Activated CD4-positive, CD25-positive, alpha-beta regulatory T cell treated with anti-CD3 and anti-CD28 coated beads, Interleukin-2, amount 50 U/mL, for 24 hours (primary cell): Measurements from ENCODE around the gene CPT1B.
"Not testable (repeated sequence)": the region's sequence is repeated elsewhere in the genome, so short reads cannot be mapped to it uniquely, and the experiment has no call there.

Experiments
- ATAC-seq, 2 donors: fragments of 150-1000 bp; cut with Tn5 transposase; one replicate each; pipeline ENCODE4 v1.10.0; 2021; ENCODE audit warnings: mild to moderate bottlenecking in 1 of 2, moderate library complexity in 1 of 2

The CPT1B gene

DNA sequence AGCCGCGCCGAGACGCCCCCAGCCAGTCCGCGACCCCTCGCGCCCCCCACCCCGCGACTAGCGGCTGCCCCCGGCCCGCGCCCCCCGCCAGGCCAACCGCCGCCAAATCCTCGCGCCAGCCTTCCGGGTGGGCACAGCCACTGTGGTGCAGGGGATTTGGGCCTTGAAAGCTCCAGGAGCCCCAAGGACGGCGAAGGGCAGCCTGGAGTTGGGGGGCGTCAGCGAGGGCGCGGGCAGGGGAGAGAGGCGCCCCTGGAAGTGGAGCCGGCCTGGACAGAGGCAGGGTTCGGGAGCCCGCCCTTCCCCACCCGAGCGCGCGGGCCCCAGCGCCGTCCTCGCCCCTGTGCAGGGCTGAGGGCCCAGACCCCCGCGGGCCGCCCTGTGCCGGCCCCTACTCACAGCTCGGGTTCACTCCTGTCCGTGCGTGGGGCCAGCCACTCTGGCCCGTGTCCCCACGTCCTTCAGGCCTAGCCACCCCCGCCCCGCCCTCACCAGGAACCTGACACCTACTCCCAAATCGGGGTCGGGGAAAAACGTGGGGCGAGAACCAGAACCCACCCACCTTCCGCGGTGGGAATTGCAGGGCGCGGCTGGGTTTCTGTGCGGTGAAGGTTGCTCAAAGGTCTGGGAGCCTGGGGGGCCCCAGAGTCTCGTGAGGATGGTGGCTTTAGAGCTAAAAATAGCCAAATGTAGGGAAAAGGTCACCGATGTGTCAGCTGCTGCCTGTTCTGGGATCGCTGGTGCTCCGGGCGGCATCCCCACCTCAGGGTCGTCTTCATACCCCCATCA lies at the start of gene CPT1B:
Gene CPT1B, minus strand, starts transcription at position 441 of the 789 bp plus-strand sequence. CDS start 512 bp downstream, outside the sequence.
- no peak for ATAC-seq

DNA sequence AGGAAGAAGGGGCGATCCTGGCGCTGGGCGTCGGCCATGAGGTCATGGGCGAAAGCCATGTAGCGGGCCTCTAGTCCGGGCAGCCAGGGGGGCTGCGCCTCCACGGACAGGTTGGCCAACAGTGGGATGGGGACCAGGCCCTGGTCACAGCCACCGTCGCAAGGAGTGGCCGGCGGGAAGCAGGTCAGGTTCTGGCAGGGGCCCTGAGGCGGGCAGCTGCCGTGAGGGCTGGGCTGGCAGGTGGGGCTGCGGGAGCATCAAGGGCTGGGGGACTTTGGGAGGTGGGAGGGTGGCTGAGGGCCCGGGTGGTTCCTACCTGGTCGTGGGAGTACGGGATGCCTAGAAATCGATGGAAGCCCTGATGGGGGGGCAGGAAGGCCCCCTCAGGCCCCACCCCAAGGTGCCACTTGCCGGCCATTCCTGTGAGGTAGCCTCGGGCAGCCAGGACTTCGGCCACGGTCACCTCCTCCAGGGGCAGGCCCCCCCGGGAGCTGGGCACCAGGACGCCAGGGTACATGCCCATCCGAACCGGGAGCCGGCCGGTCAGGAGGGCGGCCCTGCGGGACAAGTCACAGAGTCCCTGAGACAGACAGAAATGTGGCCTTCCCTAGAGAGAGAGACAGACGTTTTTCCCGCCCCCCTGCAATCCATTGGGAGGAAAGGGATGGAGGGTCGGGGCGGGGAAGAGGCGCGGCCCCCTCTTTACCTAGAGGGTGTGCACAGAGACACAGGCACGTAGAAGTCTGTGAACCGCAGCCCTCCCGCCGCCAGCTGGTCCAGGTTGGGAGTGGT lies 48.8 kb upstream of the CPT1B start:
- no peak for ATAC-seq

DNA sequence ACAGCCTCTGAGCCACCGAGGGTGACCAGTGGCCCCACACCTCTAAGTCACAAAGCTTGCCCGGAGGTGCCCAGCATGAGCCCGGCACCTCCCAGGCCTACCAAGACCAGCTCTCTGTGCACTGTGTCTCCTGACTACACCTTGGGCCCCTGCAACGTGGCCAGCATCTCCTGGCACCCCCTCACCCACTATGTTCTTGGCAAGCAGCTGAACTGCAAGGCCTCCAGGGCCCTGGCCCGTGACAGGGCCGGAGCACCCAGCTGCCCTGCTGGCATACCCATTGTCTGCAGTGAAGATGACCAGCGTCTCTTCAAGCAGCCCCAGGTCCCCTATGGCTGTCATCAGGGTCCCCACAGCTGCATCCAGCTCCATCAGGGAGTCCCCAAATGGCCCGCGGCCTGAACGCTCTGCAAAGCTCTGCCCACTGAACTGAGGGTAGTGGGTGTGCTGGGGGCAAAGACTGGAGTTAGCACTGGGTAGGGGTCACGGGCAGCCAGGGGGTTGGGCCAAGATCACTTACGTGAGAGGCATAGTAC lies 48.2 kb upstream of the CPT1B start:
- no peak for ATAC-seq

DNA sequence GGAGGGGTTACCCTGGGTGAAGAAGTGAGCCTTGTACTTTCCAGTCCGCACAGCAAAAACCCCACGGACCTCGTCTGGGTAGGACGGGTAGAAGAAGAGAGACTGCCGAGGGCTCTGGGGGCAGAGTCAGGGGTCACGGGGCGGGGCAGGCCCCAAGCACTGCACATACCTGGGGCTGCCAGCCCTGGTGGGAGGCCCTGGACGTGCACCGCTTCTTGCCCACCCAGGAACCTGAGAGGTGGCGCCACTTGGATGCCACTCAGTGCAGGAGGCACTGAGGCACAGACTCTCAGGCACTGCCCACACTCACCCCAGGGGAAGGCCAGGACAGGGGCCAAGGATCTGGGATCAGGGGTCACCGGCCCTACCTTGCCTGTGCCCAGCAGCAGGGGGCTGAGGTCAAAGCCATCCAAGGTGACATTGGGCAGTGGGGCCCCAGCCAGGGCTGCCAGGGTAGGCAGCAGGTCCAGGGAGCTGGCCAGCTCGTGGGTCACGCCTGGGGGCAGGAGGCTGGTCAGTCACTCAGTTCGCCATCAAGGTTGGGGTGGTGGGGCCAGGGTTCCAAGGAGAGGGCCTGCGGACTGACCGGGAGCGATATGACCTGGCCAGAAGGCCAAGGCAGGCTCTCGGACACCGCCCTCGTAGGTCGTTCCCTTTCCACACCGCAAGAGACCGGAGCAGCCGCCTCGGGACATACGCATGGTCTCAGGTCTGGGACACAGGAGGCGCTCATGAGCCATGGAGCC lies 47.5 kb upstream of the CPT1B start:
- no peak for ATAC-seq

DNA sequence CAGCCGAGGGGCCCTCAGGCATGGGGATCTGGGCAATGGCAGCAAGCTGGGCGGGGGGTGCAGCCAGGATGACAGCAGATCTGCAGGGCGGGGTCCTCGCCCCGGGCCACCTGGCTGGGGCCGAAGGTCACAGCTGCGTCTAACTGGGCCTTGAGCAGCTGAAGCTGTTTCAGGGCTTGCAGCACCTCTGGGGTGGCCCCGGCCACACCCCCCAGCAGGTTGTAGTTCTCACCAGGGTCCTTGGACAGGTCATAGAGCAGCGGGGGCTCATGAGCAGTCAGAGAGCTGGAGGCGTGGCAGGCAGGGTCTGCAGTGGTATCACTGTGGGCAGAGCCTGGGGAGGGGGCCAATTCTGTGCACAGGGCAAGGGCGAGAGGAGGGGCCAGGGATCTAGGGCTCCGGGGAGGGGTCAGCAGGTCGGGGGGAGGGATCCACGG lies 46.9 kb upstream of the CPT1B start:
- ATAC-seq, result no peak

DNA sequence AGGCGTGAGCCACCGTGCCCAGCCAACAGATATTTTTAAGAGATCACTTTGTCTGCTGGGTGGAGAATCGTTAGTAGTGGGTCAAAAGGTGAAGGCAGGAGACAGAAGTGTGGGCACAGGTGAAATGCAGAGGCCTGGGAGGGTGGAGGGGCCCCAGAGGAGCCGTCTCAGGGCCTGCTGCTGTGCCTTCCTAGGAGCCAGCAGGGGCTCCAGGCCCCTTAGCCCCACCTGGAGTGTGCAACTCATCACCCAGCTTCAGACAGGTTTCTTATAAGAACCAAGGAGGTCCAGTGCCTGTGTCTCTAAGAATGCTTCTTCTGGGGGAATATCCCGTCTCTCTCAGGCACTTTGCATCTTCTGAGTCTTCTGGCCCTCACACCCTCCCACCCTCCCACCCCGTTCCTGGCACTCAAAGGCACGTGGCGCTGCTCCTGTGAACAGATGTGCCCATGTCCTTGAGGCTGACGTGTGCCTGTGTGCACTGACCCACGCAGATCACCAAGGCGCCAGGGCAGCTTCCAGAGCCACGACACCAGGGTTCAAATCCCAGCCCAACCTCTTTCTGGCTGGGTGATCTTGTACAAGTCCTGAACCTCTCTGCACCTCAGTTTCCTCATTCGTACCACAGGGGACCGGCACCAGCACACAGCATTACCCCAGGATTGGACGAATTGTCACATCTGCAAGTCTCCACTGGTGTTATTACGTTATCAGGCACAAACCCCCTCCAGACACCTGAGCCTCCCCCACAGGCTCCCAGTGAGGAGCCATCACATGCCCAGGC lies 46.3 kb upstream of the CPT1B start:
- ATAC-seq, result no peak

DNA sequence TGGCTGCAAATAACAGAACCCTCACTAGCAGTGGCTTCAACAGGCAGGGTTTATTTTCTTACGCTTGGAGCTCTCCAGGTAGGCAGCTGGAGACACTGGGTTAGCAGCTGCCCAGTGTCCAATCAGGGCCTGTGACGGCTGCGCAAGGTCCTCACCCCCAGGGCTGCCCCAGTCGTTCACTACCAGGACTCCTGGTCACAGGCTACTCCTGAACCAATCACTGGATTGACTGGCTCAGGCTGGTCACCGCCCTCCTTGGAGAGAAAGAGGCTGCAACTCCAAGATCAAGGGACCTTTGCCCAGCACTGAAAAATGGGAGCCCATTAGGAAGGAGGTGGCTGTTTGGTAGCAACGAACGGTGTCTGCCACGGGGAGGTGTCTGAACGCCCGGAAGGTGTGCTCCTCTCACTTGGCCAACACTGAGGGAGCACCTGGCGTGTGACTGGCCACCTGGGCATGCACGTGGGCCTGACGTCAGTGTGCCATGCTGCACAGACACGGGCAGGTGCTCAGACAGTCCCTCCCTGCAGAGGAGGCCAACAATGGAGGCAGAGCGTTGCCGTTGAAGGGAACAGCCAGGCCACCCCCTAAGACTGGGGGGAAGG lies 44.6 kb upstream of the CPT1B start:
- ATAC-seq, result no peak

DNA sequence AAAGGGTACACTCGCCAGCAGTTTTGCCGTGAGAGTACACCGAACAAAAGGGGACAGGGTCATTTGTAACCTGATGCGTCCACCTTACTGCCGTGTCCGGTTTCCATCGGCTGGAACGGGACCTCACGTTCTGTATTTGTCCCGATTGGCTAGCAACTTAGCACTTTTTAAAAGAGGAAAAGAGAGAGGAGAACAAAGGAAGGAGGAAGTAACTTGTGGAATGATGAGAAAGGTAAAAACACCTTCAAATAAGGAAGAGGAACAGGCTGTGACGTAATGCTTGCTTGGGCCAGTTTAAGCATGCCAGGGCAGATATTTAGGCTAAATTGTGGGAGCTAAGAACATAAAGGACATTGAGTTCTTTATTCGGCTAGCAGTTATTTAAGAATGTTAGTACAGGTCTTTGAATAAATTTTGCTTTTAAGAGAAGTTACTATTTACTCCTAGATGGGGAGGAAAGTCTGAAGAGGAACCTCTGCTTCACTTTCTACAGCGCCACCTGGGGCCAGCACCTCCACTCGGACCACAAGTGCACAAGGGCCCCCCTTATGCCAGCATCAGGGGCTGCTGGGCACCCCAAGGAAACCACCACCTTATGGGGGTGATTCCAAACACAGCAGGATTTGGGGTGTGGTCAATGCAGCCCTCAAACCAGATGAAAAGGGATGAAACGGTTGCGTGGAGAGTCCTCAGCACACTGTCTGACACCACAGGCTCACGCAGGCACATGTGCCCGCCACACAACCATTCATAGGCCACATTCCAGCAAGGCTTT lies 43.9 kb upstream of the CPT1B start:
- ATAC-seq, result no peak

DNA sequence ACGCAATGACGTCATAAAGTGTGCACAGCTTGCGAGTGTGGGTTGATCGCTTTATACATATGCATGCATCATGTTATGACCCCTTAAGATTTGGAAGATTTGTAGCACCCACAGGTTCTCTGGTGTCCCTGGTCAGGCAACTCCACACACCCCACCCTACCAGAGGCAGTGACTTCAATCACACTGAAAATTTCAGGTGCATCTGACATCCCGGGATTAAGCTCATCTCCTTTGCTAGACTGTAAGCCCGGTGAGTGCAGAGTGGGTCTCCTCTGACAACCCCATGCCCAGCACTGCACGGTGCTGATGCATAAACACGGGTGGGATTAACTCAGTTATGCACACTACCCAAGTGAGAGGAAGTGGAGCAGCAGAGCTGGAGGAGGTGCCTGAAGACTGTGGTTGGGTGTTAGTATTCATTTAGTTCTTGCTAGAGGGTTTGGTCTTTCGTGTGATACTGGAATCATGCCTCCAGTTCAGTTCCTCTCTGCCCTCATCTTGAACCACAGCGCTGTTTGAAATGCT lies 43.2 kb upstream of the CPT1B start:
- ATAC-seq, result peak; percentile 73 to 75

DNA sequence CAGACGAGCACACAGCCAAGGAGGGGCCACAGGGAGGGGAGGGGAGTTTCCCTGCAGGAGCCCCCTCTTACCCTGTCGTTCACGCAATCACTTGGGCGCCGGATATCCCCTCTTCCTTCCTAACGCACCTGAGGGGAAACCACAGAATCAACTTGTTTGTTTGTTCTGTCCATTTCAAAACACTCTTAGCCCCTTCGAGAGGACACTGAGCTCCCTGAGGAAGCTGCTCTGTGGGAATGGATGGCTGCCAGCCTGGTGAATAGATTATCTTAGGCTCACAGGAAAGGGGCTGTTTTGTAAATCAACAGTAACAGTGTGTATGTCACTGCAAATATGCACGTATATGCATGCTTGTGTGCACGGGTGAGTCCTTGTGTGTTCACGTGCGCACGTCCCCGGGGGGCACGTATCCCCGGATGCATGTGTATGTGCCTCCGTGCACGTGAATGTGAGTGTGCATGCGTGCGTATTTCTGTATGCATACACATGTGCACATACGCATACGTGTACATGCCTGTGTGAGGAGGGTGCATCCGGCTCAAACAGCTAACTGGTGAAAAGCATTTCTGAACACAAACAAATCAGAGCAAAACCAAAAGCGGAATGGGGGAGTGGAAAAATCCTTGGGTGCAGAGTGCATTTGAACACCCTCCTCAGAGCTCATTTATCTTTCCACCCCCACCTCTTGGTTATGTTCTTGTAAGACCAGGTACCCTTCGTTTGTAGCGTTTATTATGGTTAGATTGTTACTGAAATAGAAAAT lies 42.5 kb upstream of the CPT1B start:
- peak; percentile 63 to 70 for ATAC-seq

DNA sequence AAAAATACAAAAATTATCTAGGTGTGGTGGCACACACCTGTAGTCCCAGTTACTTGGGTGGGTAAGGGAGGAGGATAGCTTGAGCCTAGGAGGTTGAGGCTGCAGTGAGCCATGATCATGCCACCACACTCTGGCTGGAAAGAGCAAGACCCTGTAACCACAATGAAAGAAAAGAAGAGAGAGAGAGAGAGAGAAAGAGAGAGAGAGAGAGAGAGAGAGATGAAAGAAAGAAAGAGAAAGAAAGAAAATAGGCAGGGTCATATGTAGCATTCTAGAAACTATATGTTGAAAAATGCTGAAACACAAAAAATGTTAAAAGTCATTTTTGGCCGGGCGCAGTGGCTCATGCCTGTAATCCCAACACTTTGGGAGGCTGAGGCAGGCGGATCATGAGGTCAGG lies 36.1 kb upstream of the CPT1B start:
- ATAC-seq, result not testable (repeated sequence)

DNA sequence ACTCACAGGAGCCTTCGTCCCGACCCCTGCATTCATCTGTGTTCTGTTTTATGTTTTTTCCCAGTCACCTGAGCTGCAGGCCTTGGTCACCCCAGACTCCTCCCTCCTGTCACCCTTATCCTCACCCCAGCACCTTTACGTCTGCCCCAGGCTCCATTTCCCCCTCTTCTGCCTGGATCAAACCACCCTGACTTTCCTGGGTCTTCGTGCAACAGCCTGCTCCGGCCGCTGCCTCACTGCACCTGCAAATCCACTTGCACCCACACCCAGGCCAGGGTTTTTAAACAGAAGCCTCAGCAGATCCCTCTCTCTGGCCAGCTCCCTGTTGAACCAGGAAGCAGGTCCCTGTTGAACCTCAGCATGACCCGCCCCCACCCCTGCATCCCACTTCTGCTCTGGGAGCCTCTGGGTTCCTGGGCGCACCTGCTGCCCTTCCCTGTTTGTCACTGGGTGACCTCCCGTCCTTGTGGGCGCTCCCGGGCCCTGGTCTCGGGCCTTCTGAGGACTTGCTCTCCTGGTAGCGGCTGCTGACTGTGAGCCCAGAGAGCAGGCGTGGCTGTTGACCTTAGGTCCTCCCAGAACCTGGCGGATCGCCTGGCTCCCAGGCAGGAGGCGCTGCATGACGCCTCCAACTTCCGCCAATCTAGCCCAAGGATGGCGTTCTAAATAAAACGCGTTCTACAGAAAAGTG lies 35.2 kb upstream of the CPT1B start:
- ATAC-seq, result no peak

DNA sequence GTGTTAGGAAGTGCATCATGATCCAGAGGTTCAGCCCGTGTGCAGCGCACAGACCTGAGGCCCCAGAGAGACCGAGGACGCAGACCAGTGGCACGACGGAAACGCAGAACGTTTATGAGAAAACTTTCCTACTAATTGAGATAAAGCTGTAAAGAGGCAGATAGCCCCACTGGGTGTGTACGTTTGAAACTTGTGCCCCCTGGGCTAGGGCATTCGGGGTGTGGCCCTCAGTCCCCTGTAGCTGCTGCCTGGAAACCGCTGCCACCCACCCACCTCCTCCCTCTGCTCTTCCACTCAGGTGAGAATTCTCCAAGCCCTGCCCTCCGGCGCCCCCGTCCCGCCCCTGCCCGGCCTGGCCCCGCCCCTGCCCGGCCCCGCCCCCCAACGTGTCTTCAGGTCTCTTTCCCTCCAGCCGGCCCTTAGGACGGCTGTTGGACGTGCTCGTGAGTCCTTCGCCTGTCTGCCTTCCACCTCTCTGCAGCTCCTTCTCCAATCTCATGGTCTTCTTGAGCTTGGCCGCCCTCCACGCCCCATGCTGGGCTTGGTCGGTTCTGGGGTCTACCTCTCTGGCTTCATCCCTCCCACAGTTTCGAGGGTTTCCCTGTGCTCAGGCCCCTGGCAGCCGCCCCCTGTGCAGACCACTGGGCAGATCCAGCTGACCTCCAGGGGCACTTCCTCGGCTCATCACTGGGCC lies 34.4 kb upstream of the CPT1B start:
- peak in 1 of 2 donors; percentile 43 for ATAC-seq

DNA sequence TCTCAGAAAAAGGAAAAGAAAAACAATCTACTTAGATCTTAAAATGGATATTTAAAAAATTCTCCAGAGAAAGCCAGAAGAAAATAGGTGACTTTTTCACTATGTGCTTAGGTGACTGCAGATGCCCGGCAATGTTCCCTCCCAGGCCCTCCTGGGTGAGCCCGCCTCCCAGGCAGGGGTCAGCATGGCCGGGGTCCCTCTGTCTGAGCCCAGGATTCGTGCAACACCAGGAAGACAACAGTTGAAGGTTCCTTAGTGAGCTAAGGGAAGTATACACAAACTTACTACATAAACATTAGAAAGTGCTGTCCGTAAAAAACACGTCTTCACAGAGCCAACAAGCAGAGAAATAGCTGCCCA lies 33.9 kb upstream of the CPT1B start:
- ATAC-seq, result no peak

DNA sequence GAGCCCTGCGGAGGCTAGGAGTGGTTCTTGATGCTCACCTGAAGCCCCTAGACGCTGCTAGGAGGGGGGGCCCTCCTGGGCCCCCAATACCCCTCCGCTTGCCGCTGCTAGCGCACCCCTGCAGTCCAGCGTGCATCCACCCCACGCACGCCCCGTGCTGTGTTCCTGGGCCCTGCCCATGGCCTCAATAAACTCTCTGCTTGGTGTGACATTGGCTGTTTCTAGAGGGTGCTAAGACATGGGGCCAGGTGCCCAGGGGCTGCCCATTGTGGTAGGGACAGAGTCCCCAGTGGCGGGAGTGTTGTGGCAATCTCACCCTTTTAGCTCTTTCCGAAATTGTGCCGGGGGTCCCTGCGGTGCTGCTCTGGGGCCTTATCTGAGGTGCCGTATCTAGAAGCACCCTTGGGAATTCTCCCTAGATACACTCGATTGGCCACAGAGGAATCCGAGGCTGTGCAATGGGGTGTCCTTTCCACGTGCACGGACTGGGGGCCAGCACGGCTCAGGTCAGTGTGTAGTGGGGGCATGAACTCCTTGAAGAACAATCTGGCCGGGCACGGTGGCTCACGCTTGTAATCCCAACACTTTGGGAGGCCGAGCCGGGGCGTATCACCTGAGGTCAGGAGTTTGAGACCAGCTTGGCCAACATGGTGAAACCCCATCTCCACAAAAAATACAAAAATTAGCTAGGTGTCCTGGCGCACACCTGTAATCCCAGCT lies 33.3 kb upstream of the CPT1B start:
- no peak for ATAC-seq

DNA sequence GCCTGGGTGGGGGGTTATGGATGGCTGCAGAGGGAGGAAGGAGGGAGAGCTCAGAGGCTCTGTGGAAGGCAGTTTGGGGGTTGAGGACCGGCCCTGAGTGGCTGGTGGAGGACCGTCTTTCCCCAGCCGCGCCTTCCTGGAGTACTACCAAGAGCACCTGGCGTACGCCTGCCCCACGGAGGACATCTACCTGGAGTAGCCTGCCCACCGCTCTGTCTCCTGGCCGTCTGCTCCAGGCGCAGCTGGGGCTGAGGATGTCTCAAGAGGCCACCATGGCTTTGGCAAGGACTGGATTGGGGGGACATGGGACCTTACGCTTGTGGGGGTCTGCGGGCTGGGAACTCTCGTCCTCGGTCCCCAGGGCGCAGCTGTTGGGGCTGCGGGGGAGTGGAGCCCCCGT lies 32.4 kb upstream of the CPT1B start:
- no peak for ATAC-seq

DNA sequence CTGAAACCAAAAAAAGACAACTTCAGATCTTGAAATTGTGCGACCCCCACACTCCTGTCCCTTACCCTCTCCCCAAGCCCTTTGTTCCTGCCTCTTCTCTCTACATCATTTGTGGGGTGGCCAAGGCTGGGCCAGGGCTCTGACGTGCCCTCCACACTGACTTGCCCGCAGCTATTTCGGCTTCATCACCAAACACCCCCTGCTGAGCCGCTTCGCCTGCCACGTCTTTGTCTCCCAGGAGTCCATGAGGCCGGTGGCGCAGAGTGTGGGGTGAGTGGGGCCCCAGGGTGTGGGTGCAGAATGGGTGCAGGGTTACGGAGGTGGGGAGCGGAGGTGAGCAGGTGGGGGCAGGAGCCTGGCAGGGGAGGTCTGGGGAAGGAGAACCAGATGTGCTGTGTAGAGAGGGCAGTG lies 31.8 kb upstream of the CPT1B start:
- no peak for ATAC-seq

DNA sequence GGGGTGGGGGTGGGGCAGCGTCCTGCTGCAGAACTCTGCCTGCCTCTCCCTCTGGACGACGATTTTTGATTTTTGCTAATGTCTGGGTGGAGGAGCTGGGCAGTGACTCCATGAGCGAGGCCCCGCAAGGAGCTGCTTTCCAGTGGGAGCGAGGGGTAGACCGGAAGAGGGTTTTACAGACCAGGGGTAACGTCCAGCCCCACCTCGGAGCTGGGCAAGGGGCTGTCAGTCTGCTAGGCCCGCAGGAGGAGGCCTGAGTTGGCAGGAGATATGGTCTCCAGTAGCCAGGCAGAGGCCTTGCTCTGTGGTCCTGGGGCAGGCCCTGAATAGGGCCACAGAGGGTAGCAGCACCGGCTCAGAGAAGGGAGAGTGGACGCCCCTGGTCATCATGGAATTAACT lies 31.4 kb upstream of the CPT1B start:
- no peak for ATAC-seq
